Upper lobe of right lung (tissue), 1 donor: ENCODE measurements around the gene PDE4B. TPM values are rescaled to one million over a fixed set of nuclear protein-coding genes. Genes with fewer than 3 reads are reported as not detected.

ENCODE experiments used
- ATAC-seq: fragments of 200-7000 bp; cut with Tn5 transposase; one replicate; pipeline ENCODE4 v1.9.1; 2020; ENCODE audit warnings: mild to moderate bottlenecking, moderate library complexity
- DNase-seq: peaks from one replicate; pipeline ENCODE4 v3.0.0-alpha.2; 2020
- H3K27ac ChIP-seq: fragments of 200-600 bp; one replicate; pipeline ENCODE4 v1.8.0; 2022
- H3K27me3 ChIP-seq: fragments of 200-600 bp; one replicate; pipeline ENCODE4 v1.8.0; 2022; ENCODE audit warnings: mild to moderate bottlenecking
- H3K36me3 ChIP-seq: fragments of 200-600 bp; one replicate; pipeline ENCODE4 v1.8.0; 2022
- H3K4me1 ChIP-seq: fragments of 200-600 bp; one replicate; pipeline ENCODE4 v1.8.0; 2022
- H3K4me3 ChIP-seq: fragments of 200-600 bp; one replicate; pipeline ENCODE4 v1.8.0; 2022; ENCODE audit warnings: mild to moderate bottlenecking
- H3K9me3 ChIP-seq: fragments of 200-600 bp; one replicate; pipeline ENCODE4 v1.8.0; 2022
- intact Hi-C: fragments of 100-400 bp; cut with DNase I; formaldehyde crosslinking; loops from one replicate; pipeline ENCODE4 v1.11.0; 2022
- total RNA-seq: library from RNA; stranded (reverse); fragmentation: NEBNext Ultra II Directional; extraction: Animal tissue kit (Norgen Biotek cat#: 25700); gene quantifications from one replicate; pipeline ENCODE4 v1.2.1, GENCODE V29; 2021
- TF ChIP-seq, protein P1 (sequence below): fragments of 200-600 bp; IDR thresholded peaks from one replicate; pipeline ENCODE4 v1.8.0; 2022; ENCODE audit warnings: antibody characterized with exemption
- donor health status: DM: no; HTN: yes; CAD: no; lungs with severe emphysema.

Gene PDE4B
- total RNA-seq, 1 donor from 2014 or later, result 14.3 TPM

DNA sequence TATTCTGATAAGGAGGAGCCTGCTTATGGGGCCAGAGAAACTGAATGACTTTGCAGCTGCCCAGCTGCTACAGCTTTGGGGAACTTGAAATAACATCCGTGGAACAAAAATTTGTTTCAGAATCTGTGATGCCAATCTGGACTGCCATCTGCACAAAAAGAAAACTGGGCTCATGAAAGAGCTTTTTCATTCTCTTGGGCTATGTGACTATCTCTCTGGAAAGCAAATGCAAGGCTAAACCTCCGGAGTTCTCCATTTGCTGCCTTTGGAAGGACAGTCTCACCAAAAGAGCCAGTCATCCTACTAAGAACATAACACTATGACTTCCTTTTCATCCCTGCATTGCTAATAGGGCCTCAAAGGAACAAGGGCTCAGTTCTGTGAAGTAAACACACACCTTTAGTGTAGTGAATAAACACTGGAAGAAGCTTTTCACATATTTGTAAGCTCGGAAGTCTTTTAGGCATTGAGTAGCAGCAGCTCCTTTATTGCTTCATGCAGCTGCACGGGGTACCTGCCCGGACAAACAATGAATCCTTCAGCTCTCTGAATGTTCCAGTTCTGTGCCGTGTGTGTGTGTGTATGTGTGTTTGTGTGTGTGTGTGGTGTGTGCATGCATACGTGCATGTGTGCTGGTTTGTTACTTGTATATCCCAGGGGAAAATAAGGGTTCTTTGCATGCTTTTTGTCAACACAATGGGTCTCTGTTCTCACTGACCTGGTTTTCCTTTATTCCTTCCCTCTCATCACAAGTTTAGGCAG lies 485.7 kb downstream of the PDE4B start:
- H3K27ac ChIP-seq, result peak overlapping the region; percentile 61
- no peaks in the 10 kb centered on the region for H3K27me3 ChIP-seq
- DNase-seq (no peak), ATAC-seq (peak; percentile 74)
- TF ChIP-seq, protein P1, sequence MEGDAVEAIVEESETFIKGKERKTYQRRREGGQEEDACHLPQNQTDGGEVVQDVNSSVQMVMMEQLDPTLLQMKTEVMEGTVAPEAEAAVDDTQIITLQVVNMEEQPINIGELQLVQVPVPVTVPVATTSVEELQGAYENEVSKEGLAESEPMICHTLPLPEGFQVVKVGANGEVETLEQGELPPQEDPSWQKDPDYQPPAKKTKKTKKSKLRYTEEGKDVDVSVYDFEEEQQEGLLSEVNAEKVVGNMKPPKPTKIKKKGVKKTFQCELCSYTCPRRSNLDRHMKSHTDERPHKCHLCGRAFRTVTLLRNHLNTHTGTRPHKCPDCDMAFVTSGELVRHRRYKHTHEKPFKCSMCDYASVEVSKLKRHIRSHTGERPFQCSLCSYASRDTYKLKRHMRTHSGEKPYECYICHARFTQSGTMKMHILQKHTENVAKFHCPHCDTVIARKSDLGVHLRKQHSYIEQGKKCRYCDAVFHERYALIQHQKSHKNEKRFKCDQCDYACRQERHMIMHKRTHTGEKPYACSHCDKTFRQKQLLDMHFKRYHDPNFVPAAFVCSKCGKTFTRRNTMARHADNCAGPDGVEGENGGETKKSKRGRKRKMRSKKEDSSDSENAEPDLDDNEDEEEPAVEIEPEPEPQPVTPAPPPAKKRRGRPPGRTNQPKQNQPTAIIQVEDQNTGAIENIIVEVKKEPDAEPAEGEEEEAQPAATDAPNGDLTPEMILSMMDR, result no peak
- H3K9me3 ChIP-seq, result no peaks in the 10 kb centered on the region
- peaks cover 59% of the 10 kb centered on the region for H3K4me1 ChIP-seq
- no peaks in the 10 kb centered on the region for H3K36me3 ChIP-seq
- intact Hi-C loops, result loop anchor here (10.0 kb wide), 1 partner anchor 56 kb away; no protein-coding TSS in a partner anchor
- H3K4me3 ChIP-seq, result no peak overlapping the region

DNA sequence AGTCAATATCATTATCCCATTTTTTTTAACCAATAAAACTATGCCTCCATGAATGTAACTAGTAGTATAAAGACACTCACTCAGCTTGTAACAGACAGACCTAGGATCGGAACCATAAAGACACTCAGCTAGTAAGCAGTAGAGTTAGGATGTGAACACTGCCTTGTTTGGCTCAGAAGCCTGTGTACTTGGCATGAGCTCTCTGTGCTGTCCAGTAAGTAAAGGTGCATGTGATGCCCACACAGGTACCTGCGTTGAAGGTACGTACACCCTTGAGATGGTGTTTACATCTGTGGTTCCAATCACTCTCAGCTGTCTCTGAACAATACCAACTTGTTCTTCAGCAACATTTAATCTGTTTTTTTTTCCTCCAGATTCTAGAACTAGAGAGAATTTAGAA lies 489.1 kb downstream of the PDE4B start:
- Histone ChIP-seq H3K4me1 (peaks cover 37% of the 10 kb centered on the region), H3K27ac (peak overlapping the region; percentile 51)

DNA sequence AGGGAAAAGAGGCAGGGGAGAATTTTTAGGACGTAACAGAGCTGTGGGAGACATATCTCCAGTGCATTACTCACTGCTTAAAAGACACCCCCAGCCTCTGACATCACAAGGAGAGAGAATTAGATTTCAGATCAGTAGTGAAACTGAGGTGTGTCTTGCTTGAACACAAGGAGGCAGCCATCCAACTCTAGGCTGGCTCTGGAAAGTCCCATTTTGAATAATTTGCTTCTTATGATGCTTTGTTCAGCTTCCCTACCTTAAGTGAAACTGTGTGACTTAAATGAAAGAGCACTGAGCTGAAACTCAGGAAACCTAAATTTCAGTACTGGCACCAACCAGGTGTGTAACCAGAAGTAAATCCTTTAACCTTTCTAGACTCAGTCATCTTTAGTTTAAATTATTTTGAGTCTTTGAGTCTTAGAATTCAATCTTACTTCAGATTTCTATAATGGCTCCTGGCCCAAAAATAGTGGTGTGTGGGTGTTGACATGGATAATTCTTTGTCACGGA lies 489.7 kb downstream of the PDE4B start:
- no peaks in the 10 kb centered on the region for H3K36me3 ChIP-seq
- no peak overlapping the region for H3K4me3 ChIP-seq
- H3K27ac ChIP-seq, result peak overlapping the region; percentile 51
- H3K27me3 ChIP-seq, result no peaks in the 10 kb centered on the region
- TF ChIP-seq, protein P1, result no peak
- intact Hi-C loops, result no loop called here
- no peaks in the 10 kb centered on the region for H3K9me3 ChIP-seq
- H3K4me1 ChIP-seq, result peaks cover 37% of the 10 kb centered on the region
- DNase-seq (no peak), ATAC-seq (peak; percentile 26)

More for the DNA sequence above, 489.1 kb downstream of the PDE4B start:
- TF ChIP-seq, protein P1, result no peak
- Histone ChIP-seq H3K9me3 (no peaks in the 10 kb centered on the region), H3K27me3 (no peaks in the 10 kb centered on the region), H3K36me3 (no peaks in the 10 kb centered on the region), H3K4me3 (no peak overlapping the region)
- intact Hi-C loops, result no loop called here
- DNase-seq (no peak), ATAC-seq (no peak)

DNA sequence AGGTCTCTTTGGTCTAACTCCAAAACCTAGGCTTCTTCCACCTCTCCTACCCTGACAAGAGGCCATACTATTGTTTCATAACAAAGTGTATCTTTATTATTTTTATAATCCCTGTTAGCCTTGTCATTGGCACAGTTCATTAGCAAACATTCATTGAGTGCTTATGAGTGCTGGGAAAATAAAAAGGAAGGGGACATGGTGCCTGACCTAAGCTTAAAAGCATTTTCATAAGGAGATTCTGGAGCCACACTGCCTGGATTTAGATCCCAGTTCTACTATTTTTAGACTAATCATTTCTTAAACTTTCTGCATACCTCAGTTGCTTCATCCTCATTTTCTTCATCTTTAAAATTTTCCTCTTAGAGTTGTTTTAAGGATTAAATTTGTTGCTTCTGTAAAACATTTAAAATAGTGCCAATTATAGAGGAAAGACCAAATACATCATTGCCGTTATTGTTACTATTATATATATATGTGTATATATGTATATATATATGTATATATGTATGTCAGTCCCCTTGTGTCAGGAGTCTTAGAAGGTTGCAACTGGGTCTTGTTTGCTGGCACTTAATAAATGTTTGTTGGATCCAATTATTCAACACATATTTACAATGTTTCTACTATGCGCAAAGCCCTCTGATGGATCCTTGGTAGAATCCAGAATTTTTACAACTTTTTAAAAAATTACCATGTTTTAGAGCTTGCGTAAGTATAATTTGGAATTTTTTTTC lies 490.4 kb downstream of the PDE4B start:
- TF ChIP-seq, protein P1, result no peak
- Histone ChIP-seq H3K4me3 (no peak overlapping the region), H3K9me3 (no peaks in the 10 kb centered on the region), H3K27me3 (no peaks in the 10 kb centered on the region), H3K4me1 (peaks cover 31% of the 10 kb centered on the region), H3K27ac (peak overlapping the region; percentile 51), H3K36me3 (no peaks in the 10 kb centered on the region)
- ATAC-seq, result peak; percentile 76
- no peak for DNase-seq
- intact Hi-C loops, result no loop called here

DNA sequence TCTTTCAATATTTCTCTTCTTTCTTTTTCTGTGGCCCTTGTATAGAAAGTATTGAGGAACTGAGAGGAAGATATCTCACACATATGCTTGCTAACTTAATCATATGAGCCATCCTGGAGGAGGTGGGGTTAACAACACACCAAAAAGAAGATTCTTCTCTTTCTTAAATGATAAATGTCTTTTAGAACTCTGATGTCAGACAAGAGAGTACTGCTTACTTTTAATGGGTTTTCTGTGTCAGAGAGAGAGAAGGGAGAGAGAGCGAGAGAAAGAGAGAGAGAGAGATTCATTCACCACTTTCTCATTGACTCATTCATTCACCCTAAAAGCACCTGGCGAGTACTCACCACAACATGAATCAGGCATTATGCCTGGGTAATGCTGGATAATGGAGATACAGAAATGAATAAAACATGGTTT lies 490.9 kb downstream of the PDE4B start:
- intact Hi-C loops, result no loop called here
- no peak overlapping the region for H3K4me3 ChIP-seq
- DNase-seq (no peak), ATAC-seq (no peak)
- H3K27me3 ChIP-seq, result no peaks in the 10 kb centered on the region
- no peaks in the 10 kb centered on the region for H3K9me3 ChIP-seq
- H3K4me1 ChIP-seq, result peaks cover 26% of the 10 kb centered on the region
- no peaks in the 10 kb centered on the region for H3K36me3 ChIP-seq
- no peak overlapping the region for H3K27ac ChIP-seq
- TF ChIP-seq, protein P1, result no peak
